Sigmoid colon (tissue), 4 donors: ENCODE measurements around the gene CAMKK1.

Experiments
- POLR2AphosphoS5 ChIP-seq, 4 donors: sonication (generic); formaldehyde crosslinking; IDR thresholded peaks; one replicate each; pipeline ENCODE4 v1.6.1; 2017; ENCODE audit warnings: antibody characterized with exemption in 4 of 4
- TF ChIP-seq, protein P1 (sequence below), 4 experiments: fragments of 450-650 bp in 3 of 4; fragments of 200-600 bp in 1 of 4; IDR thresholded peaks; one replicate each; pipeline ENCODE4 v1.5.1; 2016 to 2019; ENCODE audit warnings: antibody characterized with exemption in 4 of 4, mild to moderate bottlenecking in 3 of 4, moderate library complexity in 2 of 4

DNA sequence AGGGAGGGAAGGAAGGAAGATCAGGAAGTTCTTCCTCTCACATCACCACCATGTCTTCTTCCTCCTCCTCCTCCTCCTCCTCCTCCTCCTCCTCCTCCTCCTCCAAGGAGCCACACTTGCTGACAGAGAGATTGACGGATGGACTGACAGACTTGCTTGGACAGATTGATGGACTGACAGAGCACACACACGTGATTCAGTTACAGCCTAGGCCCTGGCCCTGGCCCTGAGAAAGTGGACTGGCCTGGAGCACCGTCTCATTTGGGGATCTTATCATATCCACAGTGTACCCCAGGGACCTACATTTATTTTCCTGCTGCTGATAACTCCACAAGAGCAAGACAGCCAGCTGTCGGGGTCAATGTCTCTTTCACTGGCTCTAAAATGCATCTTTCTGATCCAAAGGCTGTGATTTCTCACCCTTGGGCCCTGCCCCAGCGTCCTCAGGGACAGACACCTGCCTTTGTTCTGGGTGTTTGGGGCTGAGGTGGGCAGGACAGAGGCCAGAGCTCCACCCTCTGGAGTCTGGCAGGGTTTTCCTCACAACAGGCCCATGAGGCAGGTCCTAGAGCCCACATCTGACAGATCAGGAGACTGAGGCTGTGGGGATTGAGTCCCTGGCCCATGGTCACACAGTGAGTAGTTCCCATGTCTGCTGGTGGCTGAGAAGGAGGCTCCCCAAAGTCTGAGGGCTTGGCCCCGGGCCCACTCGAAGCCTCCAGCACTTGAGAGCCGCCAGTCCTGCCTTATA lies 25.7 kb upstream of the CAMKK1 start:
- TF ChIP-seq, protein P1, sequence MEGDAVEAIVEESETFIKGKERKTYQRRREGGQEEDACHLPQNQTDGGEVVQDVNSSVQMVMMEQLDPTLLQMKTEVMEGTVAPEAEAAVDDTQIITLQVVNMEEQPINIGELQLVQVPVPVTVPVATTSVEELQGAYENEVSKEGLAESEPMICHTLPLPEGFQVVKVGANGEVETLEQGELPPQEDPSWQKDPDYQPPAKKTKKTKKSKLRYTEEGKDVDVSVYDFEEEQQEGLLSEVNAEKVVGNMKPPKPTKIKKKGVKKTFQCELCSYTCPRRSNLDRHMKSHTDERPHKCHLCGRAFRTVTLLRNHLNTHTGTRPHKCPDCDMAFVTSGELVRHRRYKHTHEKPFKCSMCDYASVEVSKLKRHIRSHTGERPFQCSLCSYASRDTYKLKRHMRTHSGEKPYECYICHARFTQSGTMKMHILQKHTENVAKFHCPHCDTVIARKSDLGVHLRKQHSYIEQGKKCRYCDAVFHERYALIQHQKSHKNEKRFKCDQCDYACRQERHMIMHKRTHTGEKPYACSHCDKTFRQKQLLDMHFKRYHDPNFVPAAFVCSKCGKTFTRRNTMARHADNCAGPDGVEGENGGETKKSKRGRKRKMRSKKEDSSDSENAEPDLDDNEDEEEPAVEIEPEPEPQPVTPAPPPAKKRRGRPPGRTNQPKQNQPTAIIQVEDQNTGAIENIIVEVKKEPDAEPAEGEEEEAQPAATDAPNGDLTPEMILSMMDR (IDR thresholded peaks at IDR 0.05), result no peak
- no peak for TF ChIP-seq POLR2AphosphoS5 (IDR thresholded peaks at IDR 0.05)
